HEK293 (cell line): ENCODE measurements around the gene MGAT2.
A peak's percentile ranks its signal among the peaks of the same experiment; 100 is the strongest.

ENCODE experiments used
- ATF2 ChIP-seq: fragments of 450-650 bp; formaldehyde crosslinking; IDR thresholded peaks from 2 replicates; pipeline ENCODE4 v1.5.1; 2016; ENCODE audit warnings: missing biosample characterization, missing genetic modification characterization, low read depth
- FEZF1 ChIP-seq: fragments of 450-650 bp; formaldehyde crosslinking; IDR thresholded peaks from 2 replicates; pipeline ENCODE4 v1.5.1; 2016; ENCODE audit warnings: missing biosample characterization, missing genetic modification characterization
- GLIS1 ChIP-seq: fragments of 450-650 bp; formaldehyde crosslinking; IDR thresholded peaks from 2 replicates; pipeline ENCODE4 v1.5.1; 2016; ENCODE audit warnings: missing biosample characterization, missing genetic modification characterization
- MYNN ChIP-seq: fragments of 450-650 bp; formaldehyde crosslinking; IDR thresholded peaks from 2 replicates; pipeline ENCODE4 v1.5.1; 2016; ENCODE audit warnings: missing biosample characterization, missing genetic modification characterization, borderline replicate concordance
- OVOL3 ChIP-seq: fragments of 450-650 bp; formaldehyde crosslinking; IDR thresholded peaks from 2 replicates; pipeline ENCODE4 v1.5.1; 2016; ENCODE audit warnings: missing biosample characterization, missing genetic modification characterization
- PATZ1 ChIP-seq: fragments of 450-650 bp; formaldehyde crosslinking; IDR thresholded peaks from 2 replicates; pipeline ENCODE4 v1.5.1; 2016; ENCODE audit warnings: missing biosample characterization, missing genetic modification characterization
- PRDM2 ChIP-seq: fragments of 450-650 bp; formaldehyde crosslinking; IDR thresholded peaks from 2 replicates; pipeline ENCODE4 v1.5.1; 2016; ENCODE audit warnings: missing biosample characterization, missing genetic modification characterization, borderline replicate concordance
- YY2 ChIP-seq: fragments of 450-650 bp; formaldehyde crosslinking; IDR thresholded peaks from 2 replicates; pipeline ENCODE4 v1.5.1; 2016; ENCODE audit warnings: missing biosample characterization, missing genetic modification characterization
- ZFP3 ChIP-seq: fragments of 450-650 bp; formaldehyde crosslinking; IDR thresholded peaks from 2 replicates; pipeline ENCODE4 v1.5.1; 2016; ENCODE audit warnings: low read depth, missing biosample characterization, missing genetic modification characterization
- ZNF146 ChIP-seq: fragments of 450-650 bp; formaldehyde crosslinking; IDR thresholded peaks from 2 replicates; pipeline ENCODE4 v1.5.1; 2016; ENCODE audit warnings: missing biosample characterization, missing genetic modification characterization
- ZNF24 ChIP-seq: fragments of 450-650 bp; formaldehyde crosslinking; IDR thresholded peaks from 2 replicates; pipeline ENCODE4 v1.5.1; 2016; ENCODE audit warnings: missing biosample characterization, missing genetic modification characterization
- ZNF26 ChIP-seq: fragments of 450-650 bp; formaldehyde crosslinking; IDR thresholded peaks from 2 replicates; pipeline ENCODE4 v1.5.1; 2016; ENCODE audit warnings: missing biosample characterization, missing genetic modification characterization
- ZNF341 ChIP-seq: fragments of 450-650 bp; formaldehyde crosslinking; IDR thresholded peaks from 2 replicates; pipeline ENCODE4; 2016; ENCODE audit warnings: low read depth, missing biosample characterization, missing genetic modification characterization
- ZNF362 ChIP-seq: fragments of 450-650 bp; formaldehyde crosslinking; IDR thresholded peaks from 2 replicates; pipeline ENCODE4 v1.5.1; 2016; ENCODE audit warnings: missing biosample characterization, missing genetic modification characterization
- ZNF433 ChIP-seq: fragments of 450-650 bp; formaldehyde crosslinking; IDR thresholded peaks from 2 replicates; pipeline ENCODE4 v1.5.1; 2016; ENCODE audit warnings: missing biosample characterization, missing genetic modification characterization, low read depth
- ZNF514 ChIP-seq: fragments of 450-650 bp; formaldehyde crosslinking; IDR thresholded peaks from 2 replicates; pipeline ENCODE4 v1.5.1; 2016; ENCODE audit warnings: missing biosample characterization, missing genetic modification characterization
- ZNF544 ChIP-seq: fragments of 450-650 bp; formaldehyde crosslinking; IDR thresholded peaks from 2 replicates; pipeline ENCODE4 v1.5.0; 2017; ENCODE audit warnings: missing biosample characterization, missing genetic modification characterization
- ZNF549 ChIP-seq: fragments of 450-650 bp; IDR thresholded peaks from 2 replicates; pipeline ENCODE4 v1.5.1; 2018; ENCODE audit warnings: missing biosample characterization, missing genetic modification characterization, mild to moderate bottlenecking, inconsistent platforms, moderate library complexity
- ZNF585B ChIP-seq: fragments of 450-650 bp; formaldehyde crosslinking; IDR thresholded peaks from 2 replicates; pipeline ENCODE4 v1.5.1; 2016; ENCODE audit warnings: missing biosample characterization, missing genetic modification characterization
- ZNF692 ChIP-seq: fragments of 450-650 bp; formaldehyde crosslinking; IDR thresholded peaks from 2 replicates; pipeline ENCODE4 v1.5.1; 2016; ENCODE audit warnings: missing biosample characterization, missing genetic modification characterization
- ZSCAN4 ChIP-seq: fragments of 450-650 bp; formaldehyde crosslinking; IDR thresholded peaks from 2 replicates; pipeline ENCODE4 v1.5.1; 2017; ENCODE audit warnings: missing biosample characterization, missing genetic modification characterization

The MGAT2 gene

GRCh38 chr14:49620182-49621113 is at the start of gene MGAT2, which contains the start of gene RPL36AL (continued):
- TF ChIP-seq ZSCAN4 (peak; percentile 23; the same call in 1 of the 2 replicates), PRDM2 (tag by site-specific recombination) (no peak), OVOL3 (tag by site-specific recombination) (peak; percentile 100), MYNN (tag by site-specific recombination) (no peak), ZNF26 (no peak), YY2 (no peak), ZNF544 (no peak), ATF2 (tag by site-specific recombination) (no peak), ZNF692 (no peak; the same call in 1 of the 2 replicates), ZNF549 (tag by site-specific recombination) (no peak), ZNF585B (no peak), ZNF24 (tag by site-specific recombination) (no peak; the same call in 1 of the 2 replicates), ZNF433 (tag by site-specific recombination) (no peak), ZNF341 (no peak), ZFP3 (tag by site-specific recombination) (peak; percentile 77), ZNF362 (tag by site-specific recombination) (no peak), PATZ1 (tag by site-specific recombination) (peak; percentile 45; the same call in 1 of the 2 replicates), ZNF146 (tag by site-specific recombination) (no peak), ZNF514 (tag by site-specific recombination) (no peak), FEZF1 (tag by site-specific recombination) (no peak), GLIS1 (no peak)
